Measurements from ENCODE around the gene RASL11A.
"Not testable (repeated sequence)": the region's sequence is repeated elsewhere in the genome, so short reads cannot be mapped to it uniquely, and the experiment has no call there.

RASL11A gene

DNA sequence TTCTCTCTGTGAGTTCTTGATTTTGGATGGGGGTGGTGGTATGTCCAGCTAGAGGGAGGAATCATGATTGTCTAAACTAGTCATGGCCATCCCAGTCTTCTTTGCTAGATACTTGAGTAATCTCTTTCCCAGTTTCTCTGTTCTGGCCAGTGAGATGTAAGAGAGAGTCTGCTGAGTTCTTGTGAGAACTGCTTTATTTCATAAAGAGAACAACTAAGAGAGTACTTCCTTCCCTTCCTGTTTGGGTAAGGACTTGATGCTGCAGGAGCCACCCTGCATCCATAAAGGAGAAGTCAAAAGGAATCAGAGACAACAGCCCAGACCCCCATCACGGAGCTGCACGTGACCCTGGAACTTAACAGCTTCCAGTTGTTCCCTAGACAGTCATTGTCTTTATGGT lies 3.0 kb upstream of the RASL11A start:
- no peak for DNase-seq (ENCODE audit: low read depth)

DNA sequence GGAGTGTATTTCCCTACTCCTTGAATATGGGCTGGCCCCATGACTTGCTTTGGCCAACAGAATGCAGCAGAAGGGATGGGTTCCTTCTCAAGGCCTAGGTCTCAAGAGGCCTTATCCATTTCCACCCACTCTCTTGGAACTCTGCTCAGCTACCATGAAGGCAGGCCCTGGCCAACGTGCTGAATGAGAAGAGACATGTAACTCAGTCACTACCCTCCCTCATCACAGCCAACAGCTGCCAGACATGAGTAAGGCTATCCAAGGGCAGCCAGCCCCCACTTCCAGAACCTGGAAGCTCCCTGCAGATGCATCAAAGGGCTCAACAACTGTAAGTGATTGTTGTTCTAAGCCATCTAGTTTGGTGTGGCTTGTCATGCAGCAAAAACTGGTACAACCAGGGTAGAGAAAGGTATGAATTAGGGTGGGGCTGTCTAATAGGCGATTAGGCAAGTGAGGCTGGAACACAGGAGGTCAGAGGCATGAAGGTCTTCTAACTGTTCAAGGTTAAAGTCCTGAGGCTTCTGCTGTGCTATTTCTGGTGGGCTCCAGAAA lies 1.4 kb upstream of the RASL11A start:
- DNase-seq (ENCODE audit: low read depth), result no peak

DNA sequence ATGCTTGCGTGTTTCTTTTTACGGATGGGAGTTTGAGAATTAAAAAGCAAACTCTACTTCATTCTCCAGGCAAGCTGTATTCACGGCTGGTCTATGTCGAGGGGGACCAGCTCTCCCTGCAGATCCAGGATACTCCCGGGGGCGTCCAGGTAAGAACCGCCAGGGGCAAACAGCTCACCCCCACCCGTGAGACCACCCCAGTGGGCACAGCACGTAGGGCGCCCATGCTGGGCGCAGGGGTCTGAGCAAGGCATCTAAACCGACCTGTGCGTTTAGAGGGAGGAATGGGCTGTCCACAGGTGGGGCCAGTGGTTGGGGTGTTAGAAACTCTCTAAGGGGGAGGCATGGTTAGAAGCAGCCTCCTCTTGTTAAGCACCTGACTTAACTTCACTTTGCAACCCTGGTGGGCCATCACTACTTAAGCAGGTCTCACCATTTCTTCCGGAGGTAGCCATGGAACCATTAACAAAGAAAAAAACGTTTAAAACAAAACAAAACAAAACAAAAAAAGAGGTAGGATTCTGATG lies 1.0 kb downstream of the RASL11A start:
- no peak for DNase-seq (ENCODE audit: low read depth)

DNA sequence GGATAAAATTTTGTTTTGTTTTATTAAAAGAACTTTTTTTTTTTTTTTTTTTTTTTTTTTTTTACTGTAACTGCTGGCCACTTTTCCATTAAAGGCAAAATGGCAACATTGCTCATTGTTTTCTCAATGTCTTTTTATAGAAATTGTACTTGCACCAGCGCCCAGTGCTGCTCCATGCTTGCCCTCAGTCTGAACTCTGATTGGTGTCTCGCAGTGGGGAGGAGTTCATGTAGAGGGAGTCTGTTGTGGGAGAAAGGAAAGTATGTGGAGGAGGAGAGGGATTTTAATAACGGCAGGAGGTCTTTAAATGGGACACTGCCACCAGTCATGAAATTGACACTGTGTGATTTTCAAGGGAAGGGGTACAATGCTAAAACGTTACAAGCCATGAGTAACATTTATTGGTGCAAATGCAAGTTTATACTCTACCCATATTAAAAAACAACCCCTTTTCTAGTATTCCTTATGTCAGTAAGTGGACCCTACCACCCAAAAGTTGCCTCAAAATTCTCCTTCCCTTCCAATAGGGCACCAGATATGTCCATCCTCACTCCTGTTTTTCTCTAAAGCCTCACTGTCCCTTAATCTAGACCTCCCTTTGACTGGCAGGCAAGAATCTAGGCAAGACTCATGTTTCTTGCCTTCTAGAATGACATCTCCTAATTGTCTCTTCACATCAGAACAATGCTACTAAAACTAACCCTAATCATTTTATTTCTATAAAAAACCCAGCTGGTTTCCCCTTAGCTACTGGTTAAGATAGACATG lies 3.2 kb downstream of the RASL11A start:
- peak; percentile 80 for DNase-seq (ENCODE audit: low read depth)

DNA sequence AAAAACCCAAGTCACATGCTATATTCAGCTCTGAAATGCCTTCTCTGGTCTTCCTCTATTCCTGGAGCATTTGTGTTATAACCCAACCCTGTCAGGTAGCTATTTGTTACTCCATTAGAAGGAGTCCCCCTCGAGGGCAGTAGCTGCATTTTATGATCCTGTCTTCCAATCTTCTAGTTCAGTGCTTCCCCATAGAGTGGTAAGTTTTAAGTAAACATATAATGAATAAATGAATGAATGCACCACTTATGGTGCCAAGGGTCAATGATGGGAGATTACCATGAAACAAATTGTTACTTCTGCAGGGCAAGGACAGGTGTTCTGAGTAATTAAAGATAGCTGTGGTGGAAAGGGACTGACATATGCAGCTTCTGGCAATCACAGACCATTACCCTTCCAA lies 4.0 kb downstream of the RASL11A start:
- no peak for DNase-seq (ENCODE audit: low read depth)

DNA sequence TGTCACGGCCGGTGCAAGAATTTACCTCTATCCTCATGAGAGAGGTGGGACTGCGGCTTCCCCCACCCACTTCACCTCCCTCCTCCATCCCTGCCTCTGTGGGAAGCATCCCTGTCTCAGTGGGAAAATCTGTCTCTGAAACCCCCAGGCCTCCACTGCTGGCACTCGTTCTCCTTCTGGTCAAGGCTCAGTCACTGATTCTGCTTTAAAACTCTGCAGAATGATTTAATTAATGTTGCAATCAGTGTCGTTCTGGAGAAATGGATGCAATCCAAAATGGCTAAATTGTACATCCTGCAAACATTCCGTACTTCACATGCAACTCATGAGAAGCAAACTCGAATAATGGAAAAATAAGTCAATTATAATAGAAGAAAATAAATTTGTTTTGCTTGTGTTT lies 5.6 kb downstream of the RASL11A start:
- no peak for DNase-seq (ENCODE audit: low read depth)

DNA sequence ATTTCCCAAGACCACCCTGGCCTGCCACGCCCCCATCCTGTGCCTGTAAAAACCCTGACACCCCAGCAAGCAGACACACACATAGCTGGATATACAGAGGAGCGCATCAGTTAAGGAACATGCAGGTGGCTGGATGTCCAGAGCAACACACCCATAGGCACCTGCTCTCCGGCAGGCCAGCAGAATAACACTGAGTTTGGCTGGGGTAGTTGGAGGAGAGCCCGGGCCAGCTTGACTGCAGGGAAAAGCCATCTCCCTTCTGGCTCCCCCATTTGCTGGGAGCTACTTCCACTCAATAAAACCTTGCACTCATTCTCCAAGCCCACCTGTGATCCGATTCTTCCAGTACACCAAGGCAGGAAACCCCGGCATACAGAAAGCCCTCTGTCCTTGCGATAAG lies 8.9 kb downstream of the RASL11A start:
- no peak for DNase-seq (ENCODE audit: low read depth)

DNA sequence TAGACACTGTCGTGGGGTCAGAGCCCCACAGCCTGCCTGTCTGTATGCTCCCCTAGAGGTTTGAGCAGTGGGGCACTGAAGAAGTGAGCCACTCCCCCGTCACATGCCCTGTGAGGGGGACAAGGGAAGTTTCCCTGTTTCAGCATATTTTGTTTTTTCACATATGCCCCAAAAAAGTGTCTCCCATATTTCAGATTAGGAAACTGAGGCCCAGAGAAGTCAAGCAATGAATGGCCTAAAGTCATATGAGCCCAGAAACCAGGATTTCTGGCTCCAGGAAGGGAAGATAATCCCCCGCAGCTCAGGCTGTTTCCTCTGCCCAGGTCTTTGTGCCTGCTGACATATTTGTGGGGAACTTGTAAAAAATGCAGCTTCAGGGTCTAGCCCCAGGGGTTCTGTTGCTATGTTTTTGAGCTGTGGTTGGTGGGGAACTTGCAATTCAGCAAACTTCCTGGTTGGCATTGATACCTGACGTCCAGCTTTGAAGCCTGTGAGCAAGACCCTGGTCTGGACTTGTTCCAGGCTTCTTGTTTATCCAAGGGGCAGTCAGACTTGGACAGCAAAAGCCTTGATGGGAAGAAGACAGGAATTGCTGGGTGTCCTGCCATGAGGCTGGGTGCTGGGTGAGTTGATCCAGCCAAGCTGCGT lies 9.5 kb downstream of the RASL11A start:
- no peak for DNase-seq (ENCODE audit: low read depth)

DNA sequence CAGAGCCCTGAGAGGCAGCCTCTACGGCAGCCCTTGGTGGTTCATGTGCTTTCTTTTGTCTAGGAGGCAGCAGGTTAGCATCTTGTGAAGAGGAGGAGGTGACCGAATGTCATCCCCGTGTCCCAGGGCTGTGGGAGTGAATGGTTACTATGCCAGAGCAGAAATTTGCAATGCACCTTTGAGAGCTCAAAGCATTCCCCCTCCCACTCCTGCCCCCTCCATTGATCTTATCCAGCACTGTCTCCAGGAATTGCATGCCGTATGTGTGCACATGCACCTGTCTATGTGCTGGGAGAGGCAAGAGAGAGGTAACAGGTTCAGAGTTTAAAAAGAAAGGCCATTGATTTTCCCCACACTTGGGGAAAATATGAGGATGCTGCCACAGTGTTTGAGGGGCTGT lies 10.2 kb downstream of the RASL11A start:
- DNase-seq (ENCODE audit: low read depth), result no peak

DNA sequence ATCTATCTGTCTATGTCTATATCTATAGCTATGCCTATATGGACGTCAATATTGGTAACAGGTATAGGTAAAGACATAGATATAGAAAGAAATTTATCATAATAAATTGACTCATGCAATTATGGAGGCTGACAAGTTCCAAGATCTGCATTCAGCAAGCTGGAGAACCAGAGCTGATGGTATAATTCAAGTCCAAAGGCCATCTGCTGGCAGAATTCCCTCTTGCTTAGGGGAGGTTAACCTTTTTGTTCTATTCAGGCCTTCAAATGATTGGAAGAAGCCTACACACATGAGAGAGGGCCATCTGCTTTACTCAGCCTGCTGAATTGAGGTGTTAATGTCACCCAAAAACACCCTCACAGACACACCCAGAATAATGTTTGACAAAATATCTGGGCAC lies 10.8 kb downstream of the RASL11A start:
- DNase-seq (ENCODE audit: low read depth), result no peak

DNA sequence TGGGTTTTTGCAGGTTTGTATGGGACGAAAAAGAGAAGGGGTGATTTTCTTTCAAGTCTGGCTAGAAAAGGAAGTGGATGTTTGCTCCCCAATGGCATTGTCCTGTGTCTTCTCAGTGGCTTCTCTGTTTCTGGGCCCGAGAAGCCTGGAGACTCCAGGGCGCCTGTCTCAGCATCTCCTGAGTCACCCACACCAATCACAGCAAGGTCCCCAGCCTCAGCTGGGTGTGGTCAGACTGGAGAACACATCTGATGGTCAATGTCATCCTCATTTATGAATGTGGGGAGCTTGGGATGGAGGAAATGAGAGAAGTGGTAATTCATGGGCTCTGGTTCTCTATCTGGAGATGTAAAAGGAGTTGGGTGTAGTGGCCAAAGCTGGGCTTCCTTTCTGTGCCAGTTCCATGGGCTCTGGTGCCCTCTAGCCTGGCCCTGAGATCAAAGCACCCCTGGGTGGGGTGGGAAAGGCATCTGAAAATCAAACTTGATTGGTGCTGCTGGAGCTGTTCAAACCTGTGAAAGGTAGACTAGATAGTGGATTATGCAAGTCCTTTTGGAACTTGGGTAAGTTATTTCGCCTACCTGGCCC lies 13.4 kb downstream of the RASL11A start:
- peak; percentile 22 for DNase-seq (ENCODE audit: low read depth)

DNA sequence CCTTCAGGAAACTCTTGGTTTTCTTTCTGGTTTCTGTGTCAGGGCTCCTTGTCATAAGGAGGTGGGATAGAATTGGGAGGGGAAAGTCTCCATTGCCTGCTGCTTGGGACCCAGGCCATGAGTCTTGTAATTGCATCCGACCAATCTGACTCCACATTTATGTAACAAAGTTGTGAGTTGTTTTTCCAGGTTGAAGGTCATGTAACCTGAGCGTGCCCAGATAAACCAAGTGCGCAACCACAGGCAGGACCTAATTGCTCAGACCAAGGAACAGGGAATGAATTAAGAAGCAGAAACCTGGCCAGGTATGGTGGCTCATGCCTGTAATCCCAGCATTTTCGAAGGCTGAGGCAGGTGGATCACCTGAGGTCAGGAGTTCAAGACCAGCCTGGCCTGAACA lies 17.8 kb downstream of the RASL11A start:
- DNase-seq (ENCODE audit: low read depth), result no peak

DNA sequence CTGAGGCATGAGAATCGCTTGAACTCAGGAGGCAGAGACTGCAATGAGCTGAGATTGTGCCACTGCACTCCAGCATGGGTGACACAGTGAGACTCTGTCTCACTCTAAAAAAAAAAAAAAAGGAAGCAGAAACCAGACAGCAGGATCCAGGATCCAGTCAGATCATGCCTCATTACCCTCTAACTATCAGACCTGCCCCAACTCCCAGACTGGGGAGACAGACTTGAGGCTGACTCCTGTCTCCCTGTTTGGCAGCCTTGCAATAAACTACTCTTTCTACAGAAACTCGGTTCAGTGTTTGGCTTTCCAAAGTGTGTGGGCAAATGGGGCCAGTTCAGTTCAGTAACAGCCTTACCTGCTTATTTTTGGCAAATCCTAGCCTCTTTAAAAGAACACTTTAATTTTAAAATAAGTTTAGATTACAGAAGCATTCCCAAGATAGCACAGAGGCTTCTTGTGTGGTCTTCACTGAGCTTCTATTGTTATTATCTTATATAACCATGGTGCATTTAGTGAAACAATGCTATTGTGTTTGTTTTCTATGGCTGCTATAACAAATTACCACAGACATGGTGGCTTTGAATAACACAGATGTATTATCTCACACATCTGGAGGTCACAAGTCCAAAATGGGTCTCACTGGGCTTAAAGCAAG lies 18.5 kb downstream of the RASL11A start:
- DNase-seq (ENCODE audit: low read depth), result no peak

DNA sequence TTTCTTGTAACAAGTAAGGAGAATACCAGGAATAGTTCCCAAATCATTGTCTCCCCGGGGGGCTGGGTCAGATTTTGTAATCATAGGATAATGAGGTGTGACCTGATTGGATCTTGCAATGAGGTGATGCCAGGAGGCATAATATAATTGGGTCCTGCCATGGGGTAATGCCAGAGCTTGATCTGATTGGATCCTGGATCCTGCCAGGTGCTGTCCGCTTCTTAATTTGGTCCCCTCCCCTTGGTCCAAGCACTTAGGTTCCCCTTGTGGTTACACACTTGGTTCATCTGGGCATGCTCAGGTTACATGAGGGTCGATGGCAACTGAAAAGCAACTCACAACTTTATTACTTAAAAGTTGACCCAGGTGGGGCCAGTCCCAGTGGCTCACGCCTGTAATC lies 20.1 kb downstream of the RASL11A start:
- DNase-seq (ENCODE audit: low read depth), result no peak

DNA sequence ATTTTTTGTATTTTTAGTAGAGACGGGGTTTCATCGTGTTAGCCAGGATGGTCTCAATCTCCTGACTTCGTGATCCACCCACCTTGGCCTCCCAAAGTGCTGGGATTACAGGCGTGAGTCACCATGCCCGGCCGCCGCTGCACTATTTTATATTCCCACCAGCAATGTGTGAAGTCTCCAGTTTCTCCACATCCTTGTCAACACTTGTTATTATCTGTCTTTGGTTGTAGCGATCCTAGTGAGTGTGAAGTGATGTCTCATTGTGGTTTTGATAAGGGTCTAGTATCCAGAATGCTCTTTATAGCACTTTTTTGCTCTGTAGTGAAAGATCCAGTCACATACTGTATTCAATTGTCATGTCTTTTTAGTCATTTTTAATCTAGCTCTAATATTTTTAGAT lies 21.3 kb downstream of the RASL11A start:
- not testable (repeated sequence) for DNase-seq (ENCODE audit: low read depth)

DNA sequence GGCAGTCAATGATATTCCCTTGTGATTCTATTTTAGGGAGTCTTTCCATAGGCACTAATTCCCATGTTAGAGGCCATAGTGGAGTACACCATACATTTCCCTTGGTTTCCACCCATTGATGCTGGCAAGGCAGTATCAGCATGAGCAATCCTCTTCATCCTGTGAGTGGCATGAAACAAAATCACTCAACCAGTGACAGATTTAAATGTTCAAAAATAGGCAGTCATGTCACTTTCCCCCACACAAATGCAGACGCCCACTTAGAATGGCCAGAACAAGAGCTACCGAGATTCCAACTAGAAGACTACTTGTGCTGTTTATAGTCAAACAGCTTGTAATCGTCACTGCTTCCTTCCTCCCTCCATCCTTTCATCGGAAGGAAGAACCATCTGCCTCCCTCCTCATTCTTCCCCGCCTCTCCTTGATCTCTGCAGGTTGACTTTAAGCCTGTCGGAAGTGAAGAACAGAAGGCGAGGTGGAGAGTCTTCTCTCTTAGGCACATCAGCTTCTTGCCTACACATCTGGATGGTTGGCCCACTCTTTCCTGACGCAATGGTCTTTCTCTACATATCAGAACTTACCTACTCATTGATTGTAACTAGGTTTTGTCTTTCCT lies 22.6 kb downstream of the RASL11A start:
- DNase-seq (ENCODE audit: low read depth), result no peak

DNA sequence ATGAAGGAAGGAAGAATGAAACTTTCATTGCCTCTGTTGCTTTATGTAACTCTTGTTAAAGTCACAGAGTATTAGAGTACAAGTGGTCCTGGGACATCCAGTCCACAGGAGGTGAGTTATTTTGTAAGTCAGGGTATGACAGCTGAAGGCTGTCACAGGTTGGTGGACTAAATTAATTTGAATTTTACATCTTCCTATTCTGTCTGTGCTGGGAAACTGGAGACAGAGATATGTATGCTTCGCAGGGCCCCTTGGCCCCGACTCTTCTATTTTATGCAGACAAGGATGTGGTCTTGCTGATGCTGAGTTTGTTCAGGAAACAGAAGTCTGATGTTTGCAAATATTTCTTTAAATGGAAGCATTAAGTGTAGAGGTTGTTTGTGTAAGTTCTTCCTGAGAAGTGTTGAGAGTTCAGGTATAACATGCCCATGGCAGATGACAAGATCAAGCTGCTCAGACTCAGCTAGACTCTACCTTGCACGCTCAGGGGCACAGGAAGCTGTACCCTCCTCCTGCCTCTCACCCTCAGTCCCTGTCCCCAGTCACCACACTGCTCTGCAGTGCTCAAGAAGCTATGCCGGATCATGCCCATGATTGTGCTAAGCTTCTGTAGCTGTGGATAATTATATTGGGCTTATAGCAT lies 23.4 kb downstream of the RASL11A start:
- DNase-seq (ENCODE audit: low read depth), result no peak

DNA sequence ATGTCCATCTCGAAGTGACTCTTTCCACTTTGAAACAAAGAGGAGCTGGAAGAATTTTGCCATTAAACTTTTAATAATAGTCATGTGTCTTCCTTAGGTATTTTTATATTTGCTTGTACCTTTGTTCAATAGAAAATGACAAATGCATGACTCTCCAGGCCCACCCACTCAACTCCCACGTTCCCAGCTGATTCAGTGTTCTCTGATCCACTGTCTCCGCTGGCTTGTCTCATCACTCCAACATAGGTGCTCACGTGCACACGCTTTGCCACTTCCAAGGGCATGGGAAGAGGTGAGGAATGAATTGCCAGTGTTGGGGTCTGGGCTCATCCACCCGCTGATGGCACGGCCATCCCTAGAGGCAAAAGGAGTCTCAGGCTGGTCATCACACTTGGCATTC lies 24.5 kb downstream of the RASL11A start:
- DNase-seq (ENCODE audit: low read depth), result no peak

DNA sequence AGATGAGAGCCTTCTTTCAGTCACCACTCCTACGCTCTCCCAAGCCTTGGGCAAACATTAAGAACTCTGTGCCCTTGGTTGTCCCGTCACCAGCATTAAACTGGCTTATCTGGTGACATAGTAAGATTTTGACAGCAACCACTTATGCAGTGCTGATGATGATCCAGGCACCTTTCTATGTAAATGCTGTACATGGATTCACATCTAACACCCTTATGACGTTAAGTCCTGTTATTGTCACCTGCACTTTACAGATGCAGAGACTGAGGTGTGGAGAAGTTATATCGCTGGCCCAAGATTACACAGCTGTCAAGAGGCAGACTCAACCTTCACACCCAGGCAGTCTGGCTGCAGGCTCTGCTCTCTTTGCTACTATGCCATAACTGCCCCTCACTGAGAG lies 25.0 kb downstream of the RASL11A start:
- no peak for DNase-seq (ENCODE audit: low read depth)

DNA sequence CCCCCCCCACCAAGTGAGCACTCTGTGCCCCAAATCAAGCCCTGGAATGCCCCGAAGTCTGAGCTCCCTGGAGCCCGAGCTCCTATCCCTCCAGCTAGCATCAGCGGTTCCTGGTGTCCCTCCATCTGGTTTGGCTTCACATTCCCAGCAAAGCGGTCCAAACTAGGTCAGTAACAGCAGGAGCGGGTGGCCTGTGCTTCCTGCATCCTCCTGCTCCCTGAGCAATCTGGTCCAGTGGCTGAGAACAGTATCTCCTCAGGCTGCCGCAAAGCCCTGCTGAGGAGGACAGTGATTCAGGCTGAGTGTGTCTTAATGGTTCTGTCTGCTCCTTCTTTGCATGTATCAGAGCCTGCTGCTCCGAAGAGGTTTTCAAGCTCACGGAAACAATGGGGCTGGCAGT lies 25.9 kb downstream of the RASL11A start:
- no peak for DNase-seq (ENCODE audit: low read depth)

DNA sequence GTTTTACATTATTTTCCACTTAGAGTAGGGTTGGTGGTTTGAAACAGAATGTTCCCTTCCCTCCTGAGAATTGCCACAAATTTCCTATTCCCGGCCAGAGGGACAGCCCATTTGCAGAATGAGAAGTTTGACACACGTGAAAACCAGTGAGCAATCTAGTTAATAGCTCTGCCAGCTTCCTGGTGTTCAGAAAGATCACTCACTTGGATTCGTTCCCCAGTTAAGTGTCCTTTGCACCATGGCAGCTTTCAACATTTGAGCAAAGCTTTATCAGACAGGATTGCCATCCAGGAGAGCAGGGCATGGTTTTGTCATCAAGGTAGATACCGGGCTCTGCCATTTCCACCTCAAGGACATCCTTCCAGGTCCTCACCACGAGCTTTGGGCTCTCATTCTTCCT lies 28.2 kb downstream of the RASL11A start:
- DNase-seq (ENCODE audit: low read depth), result no peak

DNA sequence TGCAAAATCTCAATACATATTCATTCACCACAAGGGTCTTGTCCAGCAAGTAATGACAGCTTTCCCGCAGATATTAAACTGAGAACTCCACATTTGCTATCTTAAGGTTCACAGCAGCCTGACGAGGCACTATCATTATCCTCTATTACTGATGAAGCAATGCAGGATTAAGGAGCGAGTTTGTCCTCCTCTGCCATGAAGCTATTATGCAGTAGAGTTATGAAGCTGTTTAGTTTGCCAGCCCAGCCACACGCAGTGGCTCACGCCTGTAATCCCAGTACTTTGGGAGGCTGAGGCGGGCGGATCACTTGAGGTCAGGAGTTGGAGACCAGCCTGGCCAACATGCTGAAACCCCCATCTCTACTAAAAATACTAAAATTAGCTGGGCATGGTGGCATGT lies 29.8 kb downstream of the RASL11A start:
- not testable (repeated sequence) for DNase-seq (ENCODE audit: low read depth)
